Lower lobe of right lung (tissue), 2 donors: ENCODE measurements around the gene SLC22A17. TPM values are rescaled to one million over a fixed set of nuclear protein-coding genes. Genes with fewer than 3 reads are reported as not detected.

ENCODE experiments used
- ATAC-seq, 2 donors: fragments of 200-7000 bp; cut with Tn5 transposase; one replicate each; pipeline ENCODE4 v1.9.1; 2020 to 2022; ENCODE audit warnings: mild to moderate bottlenecking in 2 of 2, moderate library complexity in 2 of 2
- DNase-seq: peaks from one replicate; pipeline ENCODE4 v3.0.0-alpha.2; 2020
- H3K27ac ChIP-seq: fragments of 200-600 bp; one replicate; pipeline ENCODE4 v1.8.0; 2022
- H3K27me3 ChIP-seq: fragments of 200-600 bp; one replicate; pipeline ENCODE4 v1.8.0; 2022; ENCODE audit warnings: low read depth
- H3K36me3 ChIP-seq: fragments of 200-600 bp; one replicate; pipeline ENCODE4 v1.8.0; 2022; ENCODE audit warnings: mild to moderate bottlenecking
- H3K4me1 ChIP-seq: fragments of 200-600 bp; one replicate; pipeline ENCODE4 v1.8.0; 2022
- H3K4me3 ChIP-seq: fragments of 200-600 bp; one replicate; pipeline ENCODE4 v1.8.0; 2022; ENCODE audit warnings: mild to moderate bottlenecking
- H3K9me3 ChIP-seq: fragments of 200-600 bp; one replicate; pipeline ENCODE4 v1.8.0; 2022
- intact Hi-C: fragments of 100-400 bp; cut with DNase I; formaldehyde crosslinking; loops from one replicate; pipeline ENCODE4 v1.11.0; 2022
- total RNA-seq: library from RNA; stranded (reverse); fragmentation: NEBNext Ultra II Directional; extraction: Animal tissue kit (Norgen Biotek cat#: 25700); gene quantifications from one replicate; pipeline ENCODE4 v1.2.1, GENCODE V29; 2021
- TF ChIP-seq, protein P1 (sequence below): fragments of 200-600 bp; IDR thresholded peaks from one replicate; pipeline ENCODE4 v1.8.0; 2022; ENCODE audit warnings: antibody characterized with exemption, mild to moderate bottlenecking
- donor health status: DM: no; HTN: yes; CAD: no; lungs with severe emphysema.

The SLC22A17 gene
- total RNA-seq, 1 donor from 2014 or later = 10.6 TPM

DNA sequence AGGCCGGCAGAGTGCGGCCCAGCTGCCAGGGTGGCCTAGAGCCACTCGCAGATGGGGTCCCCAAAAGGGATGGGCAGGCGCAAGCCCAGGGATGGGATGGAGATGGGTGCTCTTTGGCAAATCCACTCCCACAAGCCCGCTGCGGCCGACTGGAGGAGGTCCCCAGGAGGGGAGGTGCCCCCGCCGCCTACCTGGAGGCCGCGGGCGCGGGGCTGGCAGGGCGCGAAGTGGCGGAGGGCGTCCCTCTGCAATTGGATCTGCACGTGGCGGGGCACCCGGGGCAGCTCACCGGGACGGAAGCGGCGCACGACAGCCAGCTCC is 50.8 kb downstream of the SLC22A17 start:
- ATAC-seq (peak; percentile 15 to 17), DNase-seq (no peak)
- intact Hi-C loops = no loop called here
- H3K36me3 ChIP-seq = peaks cover 16% of the 10 kb centered on the region
- H3K4me1 ChIP-seq = peaks cover 45% of the 10 kb centered on the region
- H3K27me3 ChIP-seq = no peaks in the 10 kb centered on the region
- TF ChIP-seq, protein P1, sequence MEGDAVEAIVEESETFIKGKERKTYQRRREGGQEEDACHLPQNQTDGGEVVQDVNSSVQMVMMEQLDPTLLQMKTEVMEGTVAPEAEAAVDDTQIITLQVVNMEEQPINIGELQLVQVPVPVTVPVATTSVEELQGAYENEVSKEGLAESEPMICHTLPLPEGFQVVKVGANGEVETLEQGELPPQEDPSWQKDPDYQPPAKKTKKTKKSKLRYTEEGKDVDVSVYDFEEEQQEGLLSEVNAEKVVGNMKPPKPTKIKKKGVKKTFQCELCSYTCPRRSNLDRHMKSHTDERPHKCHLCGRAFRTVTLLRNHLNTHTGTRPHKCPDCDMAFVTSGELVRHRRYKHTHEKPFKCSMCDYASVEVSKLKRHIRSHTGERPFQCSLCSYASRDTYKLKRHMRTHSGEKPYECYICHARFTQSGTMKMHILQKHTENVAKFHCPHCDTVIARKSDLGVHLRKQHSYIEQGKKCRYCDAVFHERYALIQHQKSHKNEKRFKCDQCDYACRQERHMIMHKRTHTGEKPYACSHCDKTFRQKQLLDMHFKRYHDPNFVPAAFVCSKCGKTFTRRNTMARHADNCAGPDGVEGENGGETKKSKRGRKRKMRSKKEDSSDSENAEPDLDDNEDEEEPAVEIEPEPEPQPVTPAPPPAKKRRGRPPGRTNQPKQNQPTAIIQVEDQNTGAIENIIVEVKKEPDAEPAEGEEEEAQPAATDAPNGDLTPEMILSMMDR = no peak
- H3K9me3 ChIP-seq = no peaks in the 10 kb centered on the region
- peak overlapping the region; percentile 78 for H3K4me3 ChIP-seq
- H3K27ac ChIP-seq = peak overlapping the region; percentile 96

GRCh38 chr14:23301288-23301968 is 51.3 kb downstream of the SLC22A17 start:
- H3K4me1 ChIP-seq = peaks cover 45% of the 10 kb centered on the region
- no peaks in the 10 kb centered on the region for H3K27me3 ChIP-seq
- DNase-seq (peak; percentile 99), ATAC-seq (peak; percentile 92 to 94)
- no peaks in the 10 kb centered on the region for H3K9me3 ChIP-seq
- TF ChIP-seq, protein P1 = peak; percentile 79
- peak overlapping the region; percentile 78 for H3K4me3 ChIP-seq
- intact Hi-C loops = no loop called here
- H3K36me3 ChIP-seq = peaks cover 21% of the 10 kb centered on the region
- H3K27ac ChIP-seq = peak overlapping the region; percentile 96

GRCh38 chr14:23300687-23301223 is 51.9 kb downstream of the SLC22A17 start:
- Histone ChIP-seq H3K4me1 (peaks cover 38% of the 10 kb centered on the region), H3K27ac (peak overlapping the region; percentile 96), H3K4me3 (peak overlapping the region; percentile 78), H3K27me3 (no peaks in the 10 kb centered on the region), H3K36me3 (peaks cover 23% of the 10 kb centered on the region), H3K9me3 (no peaks in the 10 kb centered on the region)
- DNase-seq = no peak
- TF ChIP-seq, protein P1 = no peak
- ATAC-seq = no peak
- intact Hi-C loops = no loop called here

DNA sequence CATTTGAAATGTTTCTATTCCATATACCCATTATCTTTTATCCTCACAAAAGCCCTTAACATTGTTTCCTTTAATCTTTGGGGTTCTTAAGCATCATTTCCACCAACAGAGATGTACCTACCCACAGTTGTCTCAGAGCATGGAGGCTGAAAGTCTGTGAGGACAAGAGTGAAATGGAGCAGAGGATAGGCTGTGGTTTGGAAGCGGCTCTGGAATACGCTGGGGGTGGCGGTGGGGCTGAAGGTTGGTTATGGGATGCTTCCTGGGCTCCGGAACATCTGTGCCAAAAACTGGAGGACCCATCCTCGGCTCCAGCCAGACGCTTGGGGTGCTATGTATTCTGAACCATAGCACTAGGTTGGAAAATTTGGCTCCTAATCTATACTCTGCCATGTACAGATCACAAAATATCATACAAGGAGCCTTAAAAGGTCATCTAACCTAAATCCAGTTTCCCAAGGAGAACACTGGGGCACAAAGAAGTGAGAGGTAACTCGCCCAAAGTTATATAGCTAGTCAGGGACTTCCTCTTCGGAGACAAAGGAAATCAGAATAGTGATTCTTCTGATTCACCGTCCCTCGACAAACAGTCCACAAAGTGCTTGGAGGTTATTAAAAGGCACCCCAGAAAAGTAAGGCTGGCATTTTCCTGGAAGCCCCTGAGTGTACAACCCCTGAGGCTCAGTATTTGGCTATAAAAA is 52.6 kb downstream of the SLC22A17 start:
- Histone ChIP-seq H3K9me3 (no peaks in the 10 kb centered on the region), H3K27me3 (no peaks in the 10 kb centered on the region), H3K4me3 (peak overlapping the region; percentile 78), H3K27ac (peak overlapping the region; percentile 96), H3K36me3 (peaks cover 23% of the 10 kb centered on the region), H3K4me1 (peaks cover 35% of the 10 kb centered on the region)
- TF ChIP-seq, protein P1 = no peak
- ATAC-seq = no peak
- no peak for DNase-seq
- intact Hi-C loops = no loop called here

DNA sequence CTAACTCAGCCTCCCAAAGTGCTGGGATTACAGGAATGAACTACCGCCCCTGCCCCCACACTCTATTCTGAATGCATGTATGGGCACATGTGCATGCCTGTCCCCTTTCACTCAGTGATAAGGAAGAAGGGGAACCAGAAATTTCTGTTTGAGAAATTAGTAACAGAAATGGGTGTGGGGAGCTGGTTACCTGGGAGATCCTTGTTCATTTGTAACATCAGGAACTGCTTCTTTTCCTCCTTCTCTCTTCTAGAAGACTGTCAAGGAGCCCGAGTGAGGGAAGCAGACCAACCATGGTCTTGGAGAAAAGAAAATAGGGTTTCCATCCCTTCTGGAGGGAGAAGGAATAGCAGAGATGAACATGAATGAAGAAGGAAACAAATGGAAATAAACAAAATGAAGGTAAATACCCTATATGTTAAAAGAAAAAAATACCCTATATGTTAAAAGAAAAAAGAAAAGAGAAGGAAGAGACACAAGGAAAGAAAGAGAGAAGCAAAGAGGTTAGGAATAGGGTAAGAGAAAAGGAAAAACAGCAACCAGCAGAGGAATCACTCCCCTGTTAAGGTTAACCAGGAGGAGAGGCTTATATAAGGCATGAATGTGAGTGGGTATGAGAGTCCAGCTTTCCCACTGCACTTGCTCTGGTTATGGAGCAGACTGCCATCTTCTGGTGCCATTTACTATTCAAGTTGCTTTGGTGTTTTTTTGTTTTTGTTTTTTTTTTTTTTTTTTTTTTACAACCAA is 53.3 kb downstream of the SLC22A17 start:
- Histone ChIP-seq H3K9me3 (no peaks in the 10 kb centered on the region), H3K4me3 (no peak overlapping the region), H3K36me3 (peaks cover 23% of the 10 kb centered on the region), H3K4me1 (peaks cover 43% of the 10 kb centered on the region), H3K27ac (peak overlapping the region; percentile 96), H3K27me3 (no peaks in the 10 kb centered on the region)
- DNase-seq = no peak
- TF ChIP-seq, protein P1 = peak; percentile 12
- ATAC-seq = no peak
- intact Hi-C loops = no loop called here
